SU-DHL-6 (cell line): Measurements from ENCODE around the gene MEI4.

Source experiments
- CTCF ChIP-seq: fragments of 200-600 bp; sonication (generic); IDR thresholded peaks from one replicate; pipeline ENCODE4 v1.5.1; 2017; ENCODE audit warnings: antibody characterized with exemption, mild to moderate bottlenecking, low read length, moderate library complexity; ENCODE audit not compliant: insufficient read depth, poor library complexity, severe bottlenecking
- EZH2phosphoT487 ChIP-seq: fragments of 200-600 bp; sonication (generic), shearing (Covaris generic); conservative IDR thresholded peaks from 2 replicates; pipeline ENCODE4 v1.6.1; 2018; ENCODE audit warnings: mild to moderate bottlenecking, antibody characterized with exemption, low read length, moderate library complexity, mixed read lengths

GRCh38 chr6:77633993-77634715, 18.7 kb upstream of the MEI4 start:
- TF ChIP-seq EZH2phosphoT487: no peak
- TF ChIP-seq CTCF: no peak
